Kidney epithelial cell (primary cell): ENCODE results near the gene MACF1. TPM values are rescaled to one million over a fixed set of nuclear protein-coding genes. Genes with fewer than 3 reads are reported as not detected.
A peak's percentile ranks its signal among the peaks of the same experiment; 100 is the strongest.

ENCODE experiments used
- DNase-seq: peaks from one replicate; pipeline ENCODE4 v3.0.0-alpha.2; 2010; ENCODE audit warnings: low read depth
- H3K27me3 ChIP-seq: 2 replicates; pipeline ENCODE4 v1.6.0; 2011; ENCODE audit warnings: low read length; ENCODE audit not compliant: control insufficient read depth, insufficient read depth
- H3K36me3 ChIP-seq: 2 replicates; pipeline ENCODE4 v1.5.1; 2011; ENCODE audit warnings: low read length; ENCODE audit not compliant: control insufficient read depth, insufficient read depth
- H3K4me3 ChIP-seq: 2 replicates; pipeline ENCODE4 v1.5.1; 2011; ENCODE audit warnings: low read depth, mild to moderate bottlenecking, control low read depth, low read length
- total RNA-seq: library from RNA; depleted of rRNA; stranded (reverse); fragments of >200 nt; gene quantifications from 2 replicates; pipeline ENCODE4 v1.2.3, GENCODE V29; 2015
- TF ChIP-seq, protein P1 (sequence below): IDR thresholded peaks from 2 replicates; pipeline ENCODE4 v1.5.1; 2011; ENCODE audit warnings: mild to moderate bottlenecking, moderate library complexity, low read length, control low read depth, inconsistent platforms; ENCODE audit not compliant: insufficient read depth, poor library complexity, severe bottlenecking

MACF1 gene
- total RNA-seq, 1 donor from 2014 or later = 279 TPM

GRCh38 chr1:39386997-39387396 lies 182.5 kb downstream of the MACF1 start:
- Histone ChIP-seq H3K27me3 (no peaks in the 10 kb centered on the region), H3K36me3 (no peaks in the 10 kb centered on the region), H3K4me3 (no peak overlapping the region)
- DNase-seq = no peak
- TF ChIP-seq, protein P1, sequence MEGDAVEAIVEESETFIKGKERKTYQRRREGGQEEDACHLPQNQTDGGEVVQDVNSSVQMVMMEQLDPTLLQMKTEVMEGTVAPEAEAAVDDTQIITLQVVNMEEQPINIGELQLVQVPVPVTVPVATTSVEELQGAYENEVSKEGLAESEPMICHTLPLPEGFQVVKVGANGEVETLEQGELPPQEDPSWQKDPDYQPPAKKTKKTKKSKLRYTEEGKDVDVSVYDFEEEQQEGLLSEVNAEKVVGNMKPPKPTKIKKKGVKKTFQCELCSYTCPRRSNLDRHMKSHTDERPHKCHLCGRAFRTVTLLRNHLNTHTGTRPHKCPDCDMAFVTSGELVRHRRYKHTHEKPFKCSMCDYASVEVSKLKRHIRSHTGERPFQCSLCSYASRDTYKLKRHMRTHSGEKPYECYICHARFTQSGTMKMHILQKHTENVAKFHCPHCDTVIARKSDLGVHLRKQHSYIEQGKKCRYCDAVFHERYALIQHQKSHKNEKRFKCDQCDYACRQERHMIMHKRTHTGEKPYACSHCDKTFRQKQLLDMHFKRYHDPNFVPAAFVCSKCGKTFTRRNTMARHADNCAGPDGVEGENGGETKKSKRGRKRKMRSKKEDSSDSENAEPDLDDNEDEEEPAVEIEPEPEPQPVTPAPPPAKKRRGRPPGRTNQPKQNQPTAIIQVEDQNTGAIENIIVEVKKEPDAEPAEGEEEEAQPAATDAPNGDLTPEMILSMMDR = no peak

DNA sequence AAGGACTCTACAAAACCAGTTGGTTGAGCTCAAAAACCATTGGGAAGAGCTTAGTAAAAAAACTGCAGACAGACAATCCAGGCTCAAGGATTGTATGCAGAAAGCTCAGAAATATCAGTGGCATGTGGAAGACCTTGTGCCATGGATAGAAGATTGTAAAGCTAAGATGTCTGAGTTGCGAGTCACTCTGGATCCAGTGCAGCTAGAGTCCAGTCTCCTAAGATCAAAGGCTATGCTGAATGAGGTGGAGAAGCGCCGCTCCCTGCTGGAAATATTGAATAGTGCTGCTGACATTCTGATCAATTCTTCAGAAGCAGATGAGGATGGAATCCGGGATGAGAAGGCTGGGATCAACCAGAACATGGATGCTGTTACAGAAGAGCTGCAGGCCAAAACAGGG lies 183.0 kb downstream of the MACF1 start:
- H3K4me3 ChIP-seq = no peak overlapping the region
- TF ChIP-seq, protein P1 = peak; percentile 44
- H3K27me3 ChIP-seq = no peaks in the 10 kb centered on the region
- DNase-seq = no peak
- no peaks in the 10 kb centered on the region for H3K36me3 ChIP-seq

- peak; percentile 83 for DNase-seq
- TF ChIP-seq, protein P1 = no peak
- H3K4me3 ChIP-seq = no peak overlapping the region
Measured at GRCh38 chr1:39391691-39392679, 187.5 kb downstream of the MACF1 start.

DNA sequence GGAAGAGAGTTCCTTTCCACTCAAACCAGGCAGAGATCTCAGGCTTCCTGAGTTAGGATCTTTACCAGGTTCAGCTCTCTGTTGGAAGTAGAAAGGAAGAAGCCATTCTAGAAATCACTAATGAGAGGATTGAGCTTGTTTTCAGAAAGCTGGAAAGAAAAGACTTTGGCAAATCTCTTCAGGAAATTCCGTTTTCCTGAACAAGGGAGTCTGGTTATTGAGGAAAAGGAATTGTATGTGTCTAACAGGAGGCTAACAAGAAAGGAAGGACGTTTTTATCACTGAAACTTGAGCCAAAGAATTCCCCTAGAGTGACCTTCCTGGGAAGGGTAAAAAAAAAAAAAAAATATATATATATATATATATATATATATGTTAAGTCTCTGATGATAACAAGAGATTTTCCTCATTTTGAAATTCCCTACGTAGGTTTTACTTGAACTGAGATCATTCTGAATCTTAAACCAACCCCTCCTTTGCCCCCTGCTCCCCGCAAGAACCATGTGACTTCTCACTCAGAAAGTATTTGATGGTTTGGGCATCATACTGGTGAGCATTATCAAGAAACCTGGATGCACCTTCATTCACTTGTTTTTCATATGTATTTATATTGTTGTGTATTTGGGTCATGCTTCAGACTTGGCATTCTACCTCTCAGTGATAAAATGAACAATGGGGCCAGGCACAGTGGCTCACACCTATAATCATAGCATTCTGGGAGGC lies 188.5 kb downstream of the MACF1 start:
- Histone ChIP-seq H3K27me3 (no peaks in the 10 kb centered on the region), H3K36me3 (no peaks in the 10 kb centered on the region), H3K4me3 (no peak overlapping the region)
- TF ChIP-seq, protein P1 = no peak
- DNase-seq = no peak

More at GRCh38 chr1:39391691-39392679, 187.5 kb downstream of the MACF1 start:
- H3K27me3 ChIP-seq = no peaks in the 10 kb centered on the region
- no peaks in the 10 kb centered on the region for H3K36me3 ChIP-seq

DNA sequence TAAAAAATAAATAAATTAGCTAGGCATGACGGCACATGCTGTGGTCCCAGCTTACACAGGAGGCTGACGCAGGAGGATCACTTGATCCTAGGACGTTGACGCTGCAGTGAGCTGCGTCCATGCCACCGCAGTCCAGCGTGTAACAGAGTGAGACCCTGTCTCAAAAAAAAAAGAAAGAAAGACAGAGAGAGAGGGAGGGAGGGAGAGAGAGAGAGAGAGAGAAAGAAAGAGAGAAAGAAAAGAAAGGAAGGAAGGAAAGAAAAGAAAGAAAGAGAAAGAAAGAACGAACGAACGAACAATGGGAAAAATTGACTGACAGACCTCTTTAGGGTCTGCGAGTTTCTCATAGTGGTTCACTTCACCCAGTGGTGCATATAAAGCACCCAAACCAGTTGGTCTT lies 189.2 kb downstream of the MACF1 start:
- H3K4me3 ChIP-seq = no peak overlapping the region
- no peak for DNase-seq
- TF ChIP-seq, protein P1 = no peak
- H3K27me3 ChIP-seq = no peaks in the 10 kb centered on the region
- H3K36me3 ChIP-seq = no peaks in the 10 kb centered on the region
